GM23338 (cell line): Measurements from ENCODE around the gene CCDC32. TPM values are rescaled to one million over a fixed set of nuclear protein-coding genes. Genes with fewer than 3 reads are reported as not detected.

Experiments
- ATAC-seq: fragments of 200-7000 bp; cut with Tn5 transposase; 3 replicates; pipeline ENCODE4 v1.9.1; 2020
- DNase-seq: peaks from one replicate; pipeline ENCODE4 v3.0.0-alpha.2; 2015; ENCODE audit warnings: low spot score
- H2AFZ ChIP-seq: fragments of 200-600 bp; sonication (generic); 2 replicates; pipeline ENCODE4 v1.8.0; 2016; ENCODE audit warnings: antibody characterized with exemption, mild to moderate bottlenecking, moderate library complexity
- H3F3A ChIP-seq: fragments of 200-600 bp; sonication (generic); replicated peaks from 2 replicates; pipeline ENCODE4 v1.8.0; 2017; ENCODE audit warnings: antibody characterized with exemption, mixed run types, low read depth
- H3K27ac ChIP-seq: fragments of 200-600 bp; sonication (generic); 2 replicates; pipeline ENCODE4 v1.6.1; 2016; ENCODE audit warnings: low read depth
- H3K27me3 ChIP-seq: fragments of 200-600 bp; sonication (generic); 2 replicates; pipeline ENCODE4 v1.8.0; 2016; ENCODE audit warnings: mild to moderate bottlenecking, mixed run types, moderate library complexity; ENCODE audit not compliant: insufficient read depth
- H3K36me3 ChIP-seq: fragments of 200-600 bp; sonication (generic); 2 replicates; pipeline ENCODE4 v1.8.0; 2016; ENCODE audit warnings: mild to moderate bottlenecking; ENCODE audit not compliant: insufficient read depth
- H3K4me1 ChIP-seq: fragments of 200-600 bp; sonication (generic); 2 replicates; pipeline ENCODE4 v1.8.0; 2016; ENCODE audit warnings: mild to moderate bottlenecking, moderate library complexity; ENCODE audit not compliant: insufficient read depth
- H3K4me2 ChIP-seq: fragments of 200-600 bp; sonication (generic); 2 replicates; pipeline ENCODE4 v1.7.1; 2017; ENCODE audit warnings: mixed run types
- H3K4me3 ChIP-seq: fragments of 200-600 bp; sonication (generic); 2 replicates; pipeline ENCODE4 v1.6.1; 2016; ENCODE audit warnings: mixed run types
- H3K79me2 ChIP-seq: fragments of 200-600 bp; sonication (generic); replicated peaks from 2 replicates; pipeline ENCODE4 v1.8.0; 2017; ENCODE audit warnings: mild to moderate bottlenecking; ENCODE audit not compliant: insufficient read depth
- H3K9me2 ChIP-seq: fragments of 200-600 bp; sonication (generic); 2 replicates; pipeline ENCODE4 v1.8.0; 2017; ENCODE audit not compliant: insufficient read depth
- H4K20me1 ChIP-seq: fragments of 200-600 bp; sonication (generic); replicated peaks from 2 replicates; pipeline ENCODE4 v1.8.0; 2017; ENCODE audit warnings: mild to moderate bottlenecking; ENCODE audit not compliant: insufficient read depth
- H3K27ac Mint-ChIP-seq: 2 replicates; pipeline ENCODE4 v1.8.0; 2020; ENCODE audit warnings: inconsistent platforms, mild to moderate bottlenecking, moderate library complexity, mixed read lengths
- H3K27me3 Mint-ChIP-seq: 3 replicates; pipeline ENCODE4 v1.8.0; 2022; ENCODE audit warnings: low read depth, mild to moderate bottlenecking, moderate library complexity, mixed read lengths, inconsistent platforms; ENCODE audit not compliant: insufficient read depth, poor library complexity
- H3K36me3 Mint-ChIP-seq: 3 replicates; pipeline ENCODE4 v1.8.0; 2021; ENCODE audit warnings: low read depth, mild to moderate bottlenecking, inconsistent platforms, moderate library complexity, mixed read lengths
- H3K4me1 Mint-ChIP-seq: 3 replicates; pipeline ENCODE4 v1.8.0; 2020; ENCODE audit warnings: mild to moderate bottlenecking, inconsistent platforms, mixed read lengths
- H3K4me3 Mint-ChIP-seq: 3 replicates; pipeline ENCODE4 v1.8.0; 2021; ENCODE audit warnings: moderate library complexity, mild to moderate bottlenecking, inconsistent platforms, mixed read lengths
- H3K9me3 Mint-ChIP-seq: 3 replicates; pipeline ENCODE4 v1.8.0; 2020; ENCODE audit warnings: moderate library complexity, mild to moderate bottlenecking, inconsistent platforms, mixed read lengths
- CREB1 ChIP-seq: fragments of 250-450 bp; sonication (Bioruptor Pico); IDR thresholded peaks from 2 replicates; pipeline ENCODE4 v1.5.0; 2020; ENCODE audit warnings: low read depth, mild to moderate bottlenecking, moderate library complexity
- ETS1 ChIP-seq: IDR thresholded peaks from 2 replicates; pipeline ENCODE4 v1.6.1; 2016; ENCODE audit warnings: antibody characterized with exemption
- EZH2phosphoT487 ChIP-seq: fragments of 200-600 bp; sonication (generic); IDR thresholded peaks from one replicate; pipeline ENCODE4 v1.8.1; 2018; ENCODE audit warnings: antibody characterized with exemption; ENCODE audit not compliant: unreplicated experiment
- JUNB ChIP-seq: IDR thresholded peaks from one replicate; pipeline ENCODE4 v1.6.1; 2016; ENCODE audit warnings: antibody characterized with exemption; ENCODE audit not compliant: unreplicated experiment
- NANOG ChIP-seq: IDR thresholded peaks from 2 replicates; pipeline ENCODE4 v1.6.1; 2016; ENCODE audit warnings: antibody characterized with exemption, borderline replicate concordance
- REST ChIP-seq: IDR thresholded peaks from one replicate; pipeline ENCODE4 v1.6.1; 2018; ENCODE audit warnings: antibody characterized with exemption; ENCODE audit not compliant: unreplicated experiment
- STAT1 ChIP-seq: IDR thresholded peaks from one replicate; pipeline ENCODE4 v1.6.1; 2016; ENCODE audit warnings: antibody characterized with exemption; ENCODE audit not compliant: unreplicated experiment
- ZNF331 ChIP-seq: fragments of 250-450 bp; sonication (Bioruptor Pico); IDR thresholded peaks from 2 replicates; pipeline ENCODE4 v1.5.0; 2020; ENCODE audit warnings: low read depth, mild to moderate bottlenecking, moderate library complexity
- ZNF462 ChIP-seq: fragments of 250-450 bp; sonication (Bioruptor Pico); IDR thresholded peaks from 2 replicates; pipeline ENCODE4 v1.5.0; 2020; ENCODE audit warnings: mild to moderate bottlenecking, moderate library complexity
- polyA plus RNA-seq: library from polyadenylated mRNA; unstranded; fragments of >200 nt; fragmentation: Nextera tagmentation; extraction: Ambion mirVana; gene quantifications from 2 replicates; pipeline ENCODE4 v1.2.1, GENCODE V29; 2016
- total RNA-seq: library from RNA; depleted of rRNA; stranded (reverse); fragments of >200 nt; shearing (Covaris generic); gene quantifications from 2 replicates; pipeline ENCODE4 v1.2.3, GENCODE V29; 2014

CCDC32 gene
- total and polyA plus RNA-seq, 2 experiments from 2014 or later, result 13.8 to 15.4 TPM

- Histone ChIP-seq H3K4me2 (no peak overlapping the region), H3F3A (no peaks in the 10 kb centered on the region), H3K27me3 (no peaks in the 10 kb centered on the region), H3K79me2 (no peaks in the 10 kb centered on the region), H3K4me1 (no peaks in the 10 kb centered on the region), H4K20me1 (no peaks in the 10 kb centered on the region), H2AFZ (no peak overlapping the region), H3K27ac (no peak overlapping the region), H3K36me3 (no peaks in the 10 kb centered on the region), H3K9me2 (no peaks in the 10 kb centered on the region), H3K4me3 (no peak overlapping the region)
- Mint-ChIP-seq H3K27ac (no peak overlapping the region), H3K4me1 (no peaks in the 10 kb centered on the region; the same call in 2 of the 3 replicates), H3K9me3 (no peaks in the 10 kb centered on the region), H3K36me3 (no peaks in the 10 kb centered on the region), H3K4me3 (no peak overlapping the region), H3K27me3 (peaks cover 2% of the 10 kb centered on the region)
- TF ChIP-seq STAT1, result no peak
- no peak for TF ChIP-seq ETS1
- no peak for TF ChIP-seq CREB1
- TF ChIP-seq JUNB, result no peak
- no peak for TF ChIP-seq EZH2phosphoT487
- ATAC-seq, result peak; percentile 40
- peak; percentile 35 for DNase-seq
Measured at GRCh38 chr15:40538976-40539375, 25.9 kb downstream of the CCDC32 start.

GRCh38 chr15:40536501-40536900 lies 28.3 kb downstream of the CCDC32 start:
- Mint-ChIP-seq H3K4me3 (no peak overlapping the region), H3K36me3 (no peaks in the 10 kb centered on the region), H3K4me1 (no peaks in the 10 kb centered on the region; the same call in 2 of the 3 replicates), H3K27ac (no peak overlapping the region), H3K9me3 (no peaks in the 10 kb centered on the region), H3K27me3 (no peaks in the 10 kb centered on the region)
- TF ChIP-seq JUNB, result no peak
- TF ChIP-seq REST, result no peak
- TF ChIP-seq ZNF462, result no peak
- TF ChIP-seq NANOG, result no peak
- TF ChIP-seq ETS1, result no peak
- TF ChIP-seq ZNF331 (CRISPR knock-in tag), result no peak
- Histone ChIP-seq H4K20me1 (no peaks in the 10 kb centered on the region), H3F3A (no peaks in the 10 kb centered on the region), H2AFZ (no peak overlapping the region), H3K4me3 (no peak overlapping the region), H3K4me1 (no peaks in the 10 kb centered on the region), H3K79me2 (no peaks in the 10 kb centered on the region), H3K9me2 (no peaks in the 10 kb centered on the region), H3K27me3 (no peaks in the 10 kb centered on the region), H3K4me2 (no peak overlapping the region), H3K36me3 (no peaks in the 10 kb centered on the region), H3K27ac (no peak overlapping the region)
- ATAC-seq (no peak), DNase-seq (no peak)
